ENCODE results near the gene ABHD17A. TPM values are rescaled to one million over a fixed set of nuclear protein-coding genes. Genes with fewer than 3 reads are reported as not detected.

The ABHD17A gene
- total and polyA plus RNA-seq, 2 of the 8 experiments (the other 6 are each of a cell fraction or from before 2014, with no cell fraction given): 41.2 to 87.4 TPM

DNA sequence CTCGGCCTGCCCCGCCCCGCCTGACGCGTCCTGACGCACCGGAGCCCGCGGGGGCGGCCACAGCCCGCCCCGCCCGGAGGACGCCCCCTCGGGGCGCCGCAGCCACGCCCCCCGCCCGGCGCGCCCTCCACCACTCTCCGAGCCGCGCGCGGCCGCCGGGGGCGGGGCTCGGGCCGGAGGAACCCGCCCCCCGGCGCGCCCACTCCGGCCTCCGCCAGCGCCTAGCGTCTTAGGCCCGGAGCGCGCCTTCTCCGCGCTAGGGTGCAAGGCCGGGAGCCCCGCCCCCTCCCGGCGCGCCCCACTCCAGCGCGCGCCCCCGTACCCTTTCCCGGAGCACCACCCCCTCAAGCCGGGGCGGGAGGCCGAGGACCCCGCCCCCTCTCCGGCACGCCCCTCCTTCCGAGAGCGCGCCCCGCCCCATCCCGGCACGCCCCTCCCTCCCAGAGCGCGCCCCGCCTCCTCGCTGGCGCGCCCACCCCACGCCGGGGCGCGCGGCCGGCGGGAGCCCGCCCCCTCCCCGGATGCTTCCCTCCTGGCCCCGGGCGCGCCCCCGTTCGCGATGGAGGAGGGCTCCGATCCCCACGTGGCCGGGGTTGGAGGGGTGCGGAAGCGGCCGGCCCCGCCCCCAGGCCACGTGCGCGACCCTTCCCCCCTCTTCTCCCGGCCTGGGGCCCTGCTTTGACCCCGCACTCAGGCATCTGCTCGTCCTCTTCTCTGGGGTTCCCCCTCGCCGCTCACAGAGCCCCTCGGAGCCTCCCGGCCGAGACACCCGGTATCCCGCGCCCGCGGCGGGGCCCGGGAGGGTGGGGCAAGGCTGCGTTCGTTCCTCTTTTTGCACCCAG is 21.4 kb downstream of the ABHD17A start:
- Histone ChIP-seq H3K18ac (ENCODE audit: extremely low read depth, low read length) (peak overlapping the region; percentile 71), H3K36me3 (ENCODE audit: control insufficient read depth in 2 of 4, insufficient read depth in 4 of 4, low read length in 3 of 4) (no peaks in the 10 kb centered on the region), H3K9me3 (ENCODE audit: insufficient read depth in 2 of 2, low read depth in 1 of 2, low read length in 1 of 2) (no peaks in the 10 kb centered on the region), H3K4me3 (ENCODE audit: extremely low read depth in 1 of 4, insufficient read depth in 2 of 4, low read depth in 3 of 4, low read length in 4 of 4) (peak overlapping the region; percentile 66 to 96 (median 72)), H2BK15ac (ENCODE audit: low read length) (no peak overlapping the region), H4K91ac (replicated peaks; ENCODE audit: insufficient read length, low read length) (peak overlapping the region; percentile 42), H2AFZ (ENCODE audit: low read length) (no peak overlapping the region), H3K79me1 (ENCODE audit: low read depth, low read length) (0 out of 2 replicates have a peak, but pooled peaks cover 5% of the 10 kb centered on the region), H3K14ac (ENCODE audit: insufficient read length) (no peak overlapping the region), H3K27ac (ENCODE audit: low read depth, low read length) (peak overlapping the region; percentile 75), H2BK20ac (ENCODE audit: low read length) (no peak overlapping the region), H3K4me2 (ENCODE audit: insufficient read depth in 1 of 2, low read depth in 2 of 2, low read length in 2 of 2) (peak overlapping the region; percentile 32 to 89; a peak in 3 of 4 replicates), H3K27me3 (replicated peaks in 1 of 4; ENCODE audit: control insufficient read depth in 3 of 4, extremely low read depth in 1 of 4, insufficient read depth in 3 of 4, low read length in 3 of 4) (peaks cover 0 to 15% (median 6%) of the 10 kb centered on the region in 4 experiments; a peak in 5 of 7 replicates), H3K79me2 (ENCODE audit: control insufficient read depth in 1 of 2, insufficient read depth in 2 of 2, low read length in 2 of 2) (peaks cover 18 to 37% of the 10 kb centered on the region in 2 experiments; a peak in 3 of 4 replicates), H4K5ac (ENCODE audit: insufficient read length, low read depth, low read length) (peak overlapping the region; percentile 83), H2BK5ac (ENCODE audit: low read depth, low read length) (peak overlapping the region; percentile 81), H3K4ac (replicated peaks; ENCODE audit: insufficient read length, low read depth, low read length) (no peak overlapping the region), H3K23ac (ENCODE audit: insufficient read length) (no peak overlapping the region), H2AK5ac (ENCODE audit: low read depth, low read length) (no peak overlapping the region), H3K23me2 (ENCODE audit: low read depth, low read length) (peaks cover 5% of the 10 kb centered on the region; the same call in 1 of the 2 replicates), H4K20me1 (replicated peaks in 1 of 2; ENCODE audit: control insufficient read depth in 1 of 2, insufficient read depth in 2 of 2, low read length in 2 of 2) (peaks cover 22 to 38% of the 10 kb centered on the region in 2 experiments), H4K8ac (ENCODE audit: extremely low read depth, insufficient read depth, low read length) (peak overlapping the region; percentile 87; the same call in 1 of the 2 replicates), H3K9ac (replicated peaks in 1 of 4; ENCODE audit: extremely low read depth in 1 of 4, low read depth in 3 of 4, low read length in 3 of 4) (peak overlapping the region; percentile 10 to 91 (median 76)), H2BK12ac (ENCODE audit: low read depth, low read length) (no peak overlapping the region), H3K56ac (replicated peaks; ENCODE audit: insufficient read length, low read depth, low read length) (peak overlapping the region; percentile 77), H3K4me1 (replicated peaks in 1 of 4; ENCODE audit: control insufficient read depth in 3 of 4, insufficient read depth in 4 of 4, low read length in 3 of 4) (peaks cover 0 to 35% (median 23%) of the 10 kb centered on the region in 4 experiments; a peak in 6 of 7 replicates), H2BK120ac (replicated peaks; ENCODE audit: low read depth, low read length) (no peak overlapping the region)
- POLR2A ChIA-PET (ENCODE audit: partially characterized antibody): interaction anchor here (0.9 to 1.6 kb wide), 10 partner anchors 9 to 612 kb away, joined by 3 to 10 read pairs (median 6); partner anchors contain the start of genes ABHD17A, ADAT3, GADD45B and REXO1
- CTCF ChIA-PET (ENCODE audit: partially characterized antibody): interaction anchor here (0.5 to 2.6 kb wide), 14 partner anchors 12 to 449 kb away, joined by 3 to 12 read pairs (median 4); no protein-coding TSS in a partner anchor
- FAIRE-seq (no peak), DNase-seq (ENCODE audit: low read depth in 1 of 2, low spot score in 2 of 2) (peak in 1 of 2 experiments; percentile 94)
- WGBS, 2 experiments (ENCODE audit: extremely low coverage in 1 of 2, insufficient coverage in 1 of 2, insufficient read length in 1 of 2, insufficient replicate concordance in 2 of 2, low coverage in 1 of 2, low lambda C conversion rate in 2 of 2, missing lambda C conversion rate in 1 of 2): 2% methylated on average over 14 of the region's 115 CpGs; no CpG with 5 or more reads in 1 of the 2 experiments
- TF ChIP-seq YY1 (IDR thresholded peaks at IDR 0.05; ENCODE audit: low read depth, low read length): no peak
- no peak for TF ChIP-seq SIRT6 (IDR thresholded peaks at IDR 0.05; ENCODE audit: low read length)
- TF ChIP-seq KDM4A (IDR thresholded peaks at IDR 0.05; ENCODE audit: low read depth, low read length, severe bottlenecking): no peak
- no peak for TF ChIP-seq RBBP5 (IDR thresholded peaks at IDR 0.05; ENCODE audit: borderline replicate concordance, low read depth, low read length)
